Neuronal stem cell (in vitro differentiated cells): ENCODE results near the gene CCDC3.

Source experiments
- DNase-seq: peaks from one replicate; pipeline ENCODE4 v3.0.0-alpha.2; 2013; ENCODE audit warnings: low spot score
- H2AFZ ChIP-seq: one replicate; pipeline ENCODE4 v1.6.1; 2013; ENCODE audit warnings: mild to moderate bottlenecking, low read length, inconsistent platforms
- H2AK5ac ChIP-seq: 2 replicates; pipeline ENCODE4 v1.6.1; 2013; ENCODE audit warnings: low read depth, mild to moderate bottlenecking, inconsistent platforms, low read length, moderate library complexity, mixed read lengths
- H2BK120ac ChIP-seq: 2 replicates; pipeline ENCODE4 v1.6.1; 2013; ENCODE audit warnings: low read depth, mild to moderate bottlenecking, inconsistent platforms, low read length, moderate library complexity, mixed read lengths
- H2BK12ac ChIP-seq: one replicate; pipeline ENCODE4 v1.6.1; 2013; ENCODE audit warnings: low read length, inconsistent platforms
- H2BK15ac ChIP-seq: 2 replicates; pipeline ENCODE4 v1.6.1; 2013; ENCODE audit warnings: mild to moderate bottlenecking, low read length, inconsistent platforms, mixed read lengths
- H2BK5ac ChIP-seq: one replicate; pipeline ENCODE4 v1.6.1; 2013; ENCODE audit warnings: inconsistent platforms, mild to moderate bottlenecking, low read length, moderate library complexity
- H3K14ac ChIP-seq: one replicate; pipeline ENCODE4 v1.6.1; 2013; ENCODE audit warnings: low read length, inconsistent platforms
- H3K18ac ChIP-seq: 2 replicates; pipeline ENCODE4 v1.6.1; 2013; ENCODE audit warnings: low read length, inconsistent platforms
- H3K23ac ChIP-seq: 2 replicates; pipeline ENCODE4 v1.6.1; 2013; ENCODE audit warnings: low read depth, mild to moderate bottlenecking, mixed read lengths, low read length, inconsistent platforms; ENCODE audit not compliant: poor library complexity
- H3K27ac ChIP-seq: replicated peaks from 3 replicates; pipeline ENCODE4 v1.5.1; 2013; ENCODE audit warnings: low read length, inconsistent platforms
- H3K27me3 ChIP-seq, 3 experiments: 2 replicates each; pipeline ENCODE4 v1.6.1; 2013; ENCODE audit warnings: low read length in 3 of 3, mild to moderate bottlenecking in 2 of 3, inconsistent platforms in 1 of 3, low read depth in 1 of 3, mixed read lengths in 1 of 3, moderate library complexity in 1 of 3; ENCODE audit not compliant: control insufficient read depth in 3 of 3, insufficient read depth in 3 of 3
- H3K36me3 ChIP-seq, 2 donors: replicated peaks in 1 of 2; 2 replicates each; pipeline ENCODE4 v1.6.1; 2013; ENCODE audit warnings: low read length in 2 of 2; ENCODE audit not compliant: control insufficient read depth in 2 of 2, insufficient read depth in 2 of 2
- H3K4ac ChIP-seq: 2 replicates; pipeline ENCODE4 v1.6.1; 2013; ENCODE audit warnings: inconsistent platforms, mild to moderate bottlenecking, low read length, moderate library complexity
- H3K4me1 ChIP-seq, 2 donors: 1 replicate in 1 of 2; 2 replicates in 1 of 2; pipeline ENCODE4 v1.6.1; 2013; ENCODE audit warnings: low read length in 2 of 2, low read depth in 1 of 2; ENCODE audit not compliant: control insufficient read depth in 2 of 2, insufficient read depth in 1 of 2
- H3K4me2 ChIP-seq: one replicate; pipeline ENCODE4 v1.6.1; 2013; ENCODE audit warnings: mild to moderate bottlenecking, low read length, inconsistent platforms; ENCODE audit not compliant: insufficient read depth, poor library complexity, severe bottlenecking
- H3K4me3 ChIP-seq, 2 donors: 2 replicates each; pipeline ENCODE4 v1.5.1; 2013; ENCODE audit warnings: low read length in 2 of 2, mild to moderate bottlenecking in 2 of 2, inconsistent platforms in 1 of 2, moderate library complexity in 1 of 2
- H3K79me1 ChIP-seq: one replicate; pipeline ENCODE4 v1.6.1; 2013; ENCODE audit warnings: low read depth, mild to moderate bottlenecking, inconsistent platforms, low read length, moderate library complexity
- H3K9ac ChIP-seq: one replicate; pipeline ENCODE4 v1.6.1; 2013; ENCODE audit warnings: mild to moderate bottlenecking, low read depth, low read length, inconsistent platforms; ENCODE audit not compliant: poor library complexity
- H3K9me3 ChIP-seq, 2 donors: replicated peaks in 1 of 2; 2 replicates each; pipeline versions ENCODE3 to v1.6.1; 2013; ENCODE audit warnings: low read length in 2 of 2, mild to moderate bottlenecking in 2 of 2, inconsistent platforms in 1 of 2, low read depth in 1 of 2, mixed read lengths in 1 of 2, moderate library complexity in 1 of 2; ENCODE audit not compliant: control insufficient read depth in 2 of 2, insufficient read depth in 1 of 2
- H4K8ac ChIP-seq: one replicate; pipeline ENCODE4 v1.6.1; 2013; ENCODE audit warnings: low read depth, mild to moderate bottlenecking, inconsistent platforms, low read length, moderate library complexity
- H4K91ac ChIP-seq: one replicate; pipeline ENCODE4 v1.6.1; 2013; ENCODE audit warnings: low read length, low read depth, mild to moderate bottlenecking, inconsistent platforms; ENCODE audit not compliant: poor library complexity
- WGBS, 2 donors: extraction: QIAGEN DNeasy Blood & Tissue Kit; methylation state at CpG; one replicate each; pipeline ENCODE4 v1.1.7; 2013; ENCODE audit warnings: missing lambda C conversion rate in 2 of 2, mixed read lengths in 1 of 2; ENCODE audit not compliant: insufficient read length in 2 of 2, insufficient replicate concordance in 1 of 2; ENCODE audit errors: extremely low coverage in 2 of 2; 5-methylcytosine and 5-hydroxymethylcytosine counted together

Gene CCDC3

DNA sequence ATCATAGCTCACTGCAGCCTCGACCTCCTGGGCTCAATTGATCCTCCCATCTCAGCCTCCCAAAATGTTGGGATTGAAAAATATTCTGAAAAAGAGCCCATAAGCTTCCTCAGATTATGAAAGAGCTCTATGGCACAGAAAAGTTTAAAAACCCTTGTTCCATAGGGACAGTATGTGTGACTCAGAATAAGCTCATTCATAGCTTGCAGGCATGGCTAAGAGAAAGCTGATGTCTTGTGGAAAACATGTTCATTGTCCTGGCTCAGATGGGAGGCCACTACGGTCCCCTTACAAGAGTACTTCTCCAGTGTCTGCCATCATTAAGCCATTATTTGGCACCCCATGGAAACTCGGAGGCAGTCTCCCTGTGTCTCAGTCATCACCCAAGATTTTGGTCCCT is 64.0 kb downstream of the CCDC3 start:
- Histone ChIP-seq H2AFZ (no peak overlapping the region), H2AK5ac (no peak overlapping the region), H3K4me1 (no peaks in the 10 kb centered on the region), H2BK5ac (no peak overlapping the region), H3K36me3 (no peaks in the 10 kb centered on the region), H4K91ac (no peak overlapping the region), H4K8ac (no peak overlapping the region), H3K9ac (no peak overlapping the region), H2BK15ac (no peak overlapping the region), H3K14ac (no peak overlapping the region), H3K27ac (no peak overlapping the region), H3K23ac (no peak overlapping the region), H2BK120ac (no peak overlapping the region), H3K4me3 (no peak overlapping the region), H2BK12ac (no peak overlapping the region), H3K18ac (no peak overlapping the region), H3K9me3 (no peaks in the 10 kb centered on the region), H3K27me3 (peaks cover 0 to 3% (median 0%) of the 10 kb centered on the region in 3 experiments), H3K79me1 (no peaks in the 10 kb centered on the region), H3K4ac (no peak overlapping the region), H3K4me2 (no peak overlapping the region)
- WGBS, 2 donors = no CpG with 5 or more reads among the region's 3 CpGs
- no peak for DNase-seq

DNA sequence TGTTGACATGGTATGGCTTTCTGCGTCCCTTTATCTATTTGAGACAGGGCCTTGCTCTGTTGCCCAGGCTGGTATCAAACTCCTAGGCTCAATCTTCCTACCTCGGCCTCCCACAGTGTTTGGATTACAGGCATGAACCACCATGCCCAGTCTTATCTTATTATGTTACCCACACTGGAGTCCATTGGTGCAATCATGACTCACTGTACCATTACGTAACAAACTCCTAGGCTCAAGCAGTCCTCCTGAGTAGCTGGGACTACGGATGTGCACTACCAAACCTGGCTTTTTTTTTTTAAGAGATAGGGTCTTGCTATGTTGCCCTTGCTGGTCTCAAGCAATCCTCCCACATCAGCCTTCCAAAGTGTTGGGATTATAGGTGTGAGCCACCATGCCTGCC is 66.7 kb downstream of the CCDC3 start:
- H3K4ac ChIP-seq = no peak overlapping the region
- H3K36me3 ChIP-seq = no peaks in the 10 kb centered on the region
- H3K9ac ChIP-seq = no peak overlapping the region
- H3K27me3 ChIP-seq = no peaks in the 10 kb centered on the region
- no peak overlapping the region for H2BK120ac ChIP-seq
- H2AFZ ChIP-seq = no peak overlapping the region
- no peak overlapping the region for H3K4me2 ChIP-seq
- no peak overlapping the region for H3K23ac ChIP-seq
- no peaks in the 10 kb centered on the region for H3K79me1 ChIP-seq
- no peaks in the 10 kb centered on the region for H3K9me3 ChIP-seq
- H2BK5ac ChIP-seq = no peak overlapping the region
- no peak overlapping the region for H3K4me3 ChIP-seq
- H4K91ac ChIP-seq = no peak overlapping the region
- no peak overlapping the region for H3K27ac ChIP-seq
- H3K14ac ChIP-seq = no peak overlapping the region
- no peak overlapping the region for H2BK12ac ChIP-seq
- H4K8ac ChIP-seq = no peak overlapping the region
- no peaks in the 10 kb centered on the region for H3K4me1 ChIP-seq
- H2BK15ac ChIP-seq = no peak overlapping the region
- WGBS, 2 donors = no CpG with 5 or more reads among the region's 4 CpGs
- no peak for DNase-seq
- no peak overlapping the region for H3K18ac ChIP-seq
- H2AK5ac ChIP-seq = no peak overlapping the region

DNA sequence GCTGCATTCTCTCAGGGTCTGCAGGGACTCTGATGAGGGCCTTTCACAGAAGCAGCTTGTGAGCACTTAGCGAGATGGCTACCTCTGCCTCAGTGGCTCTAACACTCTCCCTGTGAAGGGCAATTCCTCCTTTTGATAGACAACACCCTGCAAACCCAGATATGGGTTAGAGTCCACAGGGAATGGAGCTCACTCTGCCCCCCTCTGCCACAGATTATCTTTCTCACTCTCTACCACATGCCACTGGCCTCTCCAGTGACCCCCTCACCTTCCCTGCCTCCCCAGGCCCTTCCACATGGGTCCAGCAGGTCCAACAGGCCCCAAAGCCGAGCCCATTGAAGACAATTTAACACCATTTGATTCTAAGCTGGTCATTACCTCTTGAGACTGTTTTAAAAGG is 72.1 kb downstream of the CCDC3 start:
- DNase-seq = no peak
- H2BK12ac ChIP-seq = no peak overlapping the region
- H3K36me3 ChIP-seq = no peaks in the 10 kb centered on the region
- H3K79me1 ChIP-seq = no peaks in the 10 kb centered on the region
- no peak overlapping the region for H3K4me3 ChIP-seq
- no peak overlapping the region for H2BK5ac ChIP-seq
- no peak overlapping the region for H2AFZ ChIP-seq
- no peak overlapping the region for H4K8ac ChIP-seq
- H3K23ac ChIP-seq = no peak overlapping the region
- no peaks in the 10 kb centered on the region for H3K27me3 ChIP-seq
- no CpG with 5 or more reads among the region's 2 CpGs for WGBS, 2 donors
- no peak overlapping the region for H3K14ac ChIP-seq
- H3K27ac ChIP-seq = no peak overlapping the region
- no peak overlapping the region for H3K4me2 ChIP-seq
- no peaks in the 10 kb centered on the region for H3K4me1 ChIP-seq
- H3K4ac ChIP-seq = no peak overlapping the region
- no peak overlapping the region for H3K18ac ChIP-seq
- H2AK5ac ChIP-seq = no peak overlapping the region
- no peak overlapping the region for H2BK120ac ChIP-seq
- H2BK15ac ChIP-seq = no peak overlapping the region
- H4K91ac ChIP-seq = no peak overlapping the region
- H3K9ac ChIP-seq = no peak overlapping the region
- peaks cover 0 to 1% of the 10 kb centered on the region in 2 donors for H3K9me3 ChIP-seq

DNA sequence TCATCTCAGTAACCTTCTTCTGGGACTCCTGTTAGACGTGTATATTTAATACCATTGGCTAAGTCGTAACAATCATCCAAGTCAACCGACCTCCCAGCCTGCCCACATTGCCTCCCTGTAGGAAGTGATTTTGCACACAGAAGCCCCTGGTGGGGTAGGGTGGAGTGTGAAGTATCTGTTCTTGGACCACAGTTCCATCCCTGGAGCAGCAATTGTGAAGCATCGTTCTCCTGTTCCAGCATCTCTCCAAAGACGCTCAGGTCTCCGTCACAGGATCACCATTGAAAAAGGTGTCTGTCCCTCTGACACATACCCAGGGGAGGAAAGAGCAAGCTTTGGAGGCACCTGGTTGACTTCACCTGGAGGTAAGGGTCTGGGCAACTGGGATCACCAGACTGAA is 72.9 kb downstream of the CCDC3 start:
- Histone ChIP-seq H3K4me3 (no peak overlapping the region), H2BK5ac (no peak overlapping the region), H3K9me3 (peaks cover 0 to 1% of the 10 kb centered on the region in 2 donors), H3K27me3 (no peaks in the 10 kb centered on the region), H3K4me2 (no peak overlapping the region), H4K91ac (no peak overlapping the region), H3K18ac (no peak overlapping the region), H3K9ac (no peak overlapping the region), H2BK120ac (no peak overlapping the region), H3K36me3 (no peaks in the 10 kb centered on the region), H4K8ac (no peak overlapping the region), H3K14ac (no peak overlapping the region), H3K4ac (no peak overlapping the region), H3K23ac (no peak overlapping the region), H2AK5ac (no peak overlapping the region), H2BK12ac (no peak overlapping the region), H2AFZ (no peak overlapping the region), H3K4me1 (no peaks in the 10 kb centered on the region), H3K27ac (no peak overlapping the region), H3K79me1 (no peaks in the 10 kb centered on the region), H2BK15ac (no peak overlapping the region)
- no peak for DNase-seq
- no CpG with 5 or more reads among the region's 6 CpGs for WGBS, 2 donors
